LHCN-M2 (cell line): ENCODE results near the gene CDKN2B-AS1. TPM values are rescaled to one million over a fixed set of nuclear protein-coding genes. Genes with fewer than 3 reads are reported as not detected.

Source experiments
- DNase-seq: peaks from one replicate; pipeline ENCODE4 v3.0.0-alpha.2; 2012; ENCODE audit warnings: low read depth
- total RNA-seq: library from RNA; depleted of rRNA; stranded (reverse); fragments of >200 nt; gene quantifications from 2 replicates; pipeline ENCODE4 v1.2.3, GENCODE V29; 2014

CDKN2B-AS1 gene
- total RNA-seq, 1 experiment from 2014 or later: 6.2 TPM

- DNase-seq: no peak
Observed at GRCh38 chr9:22005702-22006606, 11.4 kb downstream of the CDKN2B-AS1 start.

- DNase-seq: no peak
Observed at GRCh38 chr9:22008384-22008716, 13.8 kb downstream of the CDKN2B-AS1 start.

DNA sequence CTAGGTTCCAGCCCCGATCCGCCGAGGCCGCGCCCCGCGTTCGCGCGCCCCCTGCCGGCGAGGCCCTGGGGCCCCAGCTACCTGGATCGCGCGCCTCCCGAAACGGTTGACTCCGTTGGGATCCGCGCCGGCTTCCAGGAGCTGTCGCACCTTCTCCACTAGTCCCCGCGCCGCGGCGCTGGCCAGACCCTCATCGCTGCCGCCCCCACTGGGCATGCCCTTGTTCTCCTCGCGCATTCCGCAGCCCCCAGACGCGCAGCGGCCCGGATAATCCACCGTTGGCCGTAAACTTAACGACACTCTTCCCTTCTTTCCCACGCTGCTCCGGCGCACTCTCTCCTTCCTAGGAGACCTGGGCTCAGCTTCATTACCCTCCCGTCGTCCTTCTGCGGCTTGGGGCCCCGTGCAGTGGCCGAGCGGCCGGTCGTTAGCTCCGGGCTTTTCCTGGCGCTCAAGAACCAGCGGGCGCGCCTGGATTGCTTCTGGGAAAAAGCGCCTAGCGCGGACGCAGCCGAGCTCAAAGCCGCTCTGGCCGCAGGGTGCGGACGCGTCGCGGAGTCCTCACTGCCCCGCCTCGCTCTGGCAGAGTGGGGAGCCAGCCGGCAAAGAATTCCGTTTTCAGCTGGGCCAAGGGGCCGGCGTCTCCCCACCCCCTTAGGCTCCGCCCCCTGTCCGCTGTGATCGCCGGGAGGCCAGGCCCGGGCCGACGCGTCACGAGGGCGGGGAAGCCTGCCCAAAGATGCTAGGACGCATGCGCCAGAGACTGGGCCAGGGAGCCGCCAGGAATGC is 14.3 kb downstream of the CDKN2B-AS1 start, which contains the start of gene CDKN2B:
Gene CDKN2B (minus strand): TSS at position 589 of the 789 bp plus-strand sequence. CDS start 352 bp downstream, at position 237.
- DNase-seq: peak; percentile 97

- DNase-seq: no peak
Observed at GRCh38 chr9:22009506-22009867, 14.9 kb downstream of the CDKN2B-AS1 start.

GRCh38 chr9:22010866-22011625 is 16.5 kb downstream of the CDKN2B-AS1 start:
- DNase-seq: no peak

GRCh38 chr9:22022396-22022795 is 27.8 kb downstream of the CDKN2B-AS1 start:
- DNase-seq: no peak

- no peak for DNase-seq
Observed at GRCh38 chr9:22026696-22027095, 32.1 kb downstream of the CDKN2B-AS1 start.

DNA sequence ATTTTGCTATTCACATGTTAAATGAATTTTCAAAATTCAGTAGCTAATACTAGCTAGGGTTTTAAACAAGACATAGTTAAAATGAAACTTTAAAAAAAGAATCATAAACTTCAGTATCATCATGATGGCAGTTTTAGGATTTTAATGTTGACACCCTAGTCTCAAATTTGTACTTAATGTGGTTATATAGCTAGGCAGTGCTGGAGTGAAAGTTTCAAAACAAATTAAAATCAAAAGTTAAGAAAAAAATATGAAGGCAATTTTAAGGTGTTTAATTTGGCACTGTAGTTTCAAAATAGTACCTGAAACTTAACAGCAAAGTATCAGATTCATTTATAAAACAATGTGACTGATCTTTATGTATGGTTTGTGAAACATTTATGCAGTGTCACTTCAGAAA is 33.8 kb downstream of the CDKN2B-AS1 start:
- DNase-seq: no peak

DNA sequence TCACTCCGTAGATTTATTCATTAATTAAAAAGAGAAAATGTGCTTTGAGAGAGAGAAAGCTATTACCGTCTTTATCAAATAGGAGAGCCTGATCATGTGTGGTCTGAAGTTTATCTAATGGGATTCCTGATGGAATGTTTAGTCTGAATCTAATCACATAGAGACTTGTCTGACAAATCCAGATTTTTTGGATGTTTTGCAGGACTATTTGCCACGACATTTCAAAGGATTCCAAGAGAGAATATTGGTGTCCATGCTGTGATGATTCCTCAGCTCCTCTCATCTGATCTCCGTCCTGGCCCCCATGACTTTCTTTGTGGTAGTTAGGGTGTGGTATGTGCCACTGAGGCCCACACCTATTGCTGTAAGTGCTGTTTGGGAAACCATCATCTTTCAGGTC is 34.6 kb downstream of the CDKN2B-AS1 start:
- DNase-seq: no peak

- peak; percentile 82 for DNase-seq
Observed at GRCh38 chr9:22030101-22030598, 35.6 kb downstream of the CDKN2B-AS1 start.

DNA sequence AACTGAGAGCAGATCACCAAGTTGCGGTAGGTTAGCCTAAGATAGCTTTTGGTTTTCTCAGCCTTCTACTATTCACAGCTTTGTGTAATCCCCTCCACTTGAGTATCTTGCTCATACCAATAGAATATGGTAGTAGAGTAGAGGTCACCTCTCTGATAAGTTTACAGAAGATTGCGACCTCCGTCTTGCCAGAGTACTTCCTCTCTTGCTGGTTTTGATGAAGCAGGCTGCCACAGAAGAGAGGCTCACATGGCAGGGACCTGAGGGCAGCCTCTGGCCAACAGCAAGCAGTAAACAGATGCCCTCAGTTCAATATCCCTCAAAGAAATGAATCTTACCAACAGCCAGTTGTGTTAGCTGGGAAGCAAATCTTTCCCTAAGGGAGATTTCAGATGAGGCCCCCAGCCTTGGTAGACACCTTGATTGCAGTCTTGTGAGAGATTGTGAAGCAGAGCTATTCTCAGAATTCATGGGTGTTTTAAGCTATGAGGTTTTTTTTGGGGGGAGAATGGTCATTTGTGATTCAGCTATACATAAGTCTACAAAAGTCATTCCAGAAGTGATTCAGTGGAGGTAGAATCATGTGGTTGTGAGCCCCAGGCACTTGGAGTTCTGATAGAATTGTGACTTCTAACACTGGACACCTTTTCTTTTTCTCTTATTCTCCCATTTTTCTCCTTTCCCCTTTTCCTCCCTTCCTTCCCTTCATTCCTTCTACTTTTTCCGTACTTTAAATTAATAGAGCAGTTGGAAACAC is 37.2 kb downstream of the CDKN2B-AS1 start:
- no peak for DNase-seq

DNA sequence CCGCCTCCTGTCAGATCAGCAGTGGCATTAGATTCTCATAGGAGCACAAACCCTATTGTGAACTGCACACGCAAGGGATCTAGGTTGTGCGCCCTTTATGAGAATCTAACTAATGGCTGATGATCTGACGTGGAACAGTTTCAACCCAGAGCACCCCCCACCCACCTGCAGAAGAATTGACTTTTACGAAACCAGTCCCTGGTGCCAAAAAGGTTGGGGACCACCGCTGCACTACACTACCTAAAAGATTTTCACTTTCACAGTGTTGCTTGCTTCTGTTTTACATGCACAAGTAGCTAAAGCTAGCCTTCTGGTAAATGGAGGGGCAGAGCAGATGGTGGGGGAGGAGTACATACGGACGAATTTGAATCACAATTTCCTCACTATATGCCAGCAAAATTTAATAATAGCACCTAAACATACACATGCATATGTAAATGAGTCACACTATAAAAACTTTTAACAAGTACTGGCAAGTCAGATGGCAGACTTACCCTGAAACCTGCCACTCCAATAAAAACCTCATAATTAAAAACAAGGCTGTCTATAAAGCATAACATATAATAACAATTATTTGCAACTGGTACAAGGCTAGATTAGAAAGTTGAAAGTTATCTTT is 38.5 kb downstream of the CDKN2B-AS1 start:
- DNase-seq: no peak

- DNase-seq: peak; percentile 65
Observed at GRCh38 chr9:22035591-22036011, 41.0 kb downstream of the CDKN2B-AS1 start.

DNA sequence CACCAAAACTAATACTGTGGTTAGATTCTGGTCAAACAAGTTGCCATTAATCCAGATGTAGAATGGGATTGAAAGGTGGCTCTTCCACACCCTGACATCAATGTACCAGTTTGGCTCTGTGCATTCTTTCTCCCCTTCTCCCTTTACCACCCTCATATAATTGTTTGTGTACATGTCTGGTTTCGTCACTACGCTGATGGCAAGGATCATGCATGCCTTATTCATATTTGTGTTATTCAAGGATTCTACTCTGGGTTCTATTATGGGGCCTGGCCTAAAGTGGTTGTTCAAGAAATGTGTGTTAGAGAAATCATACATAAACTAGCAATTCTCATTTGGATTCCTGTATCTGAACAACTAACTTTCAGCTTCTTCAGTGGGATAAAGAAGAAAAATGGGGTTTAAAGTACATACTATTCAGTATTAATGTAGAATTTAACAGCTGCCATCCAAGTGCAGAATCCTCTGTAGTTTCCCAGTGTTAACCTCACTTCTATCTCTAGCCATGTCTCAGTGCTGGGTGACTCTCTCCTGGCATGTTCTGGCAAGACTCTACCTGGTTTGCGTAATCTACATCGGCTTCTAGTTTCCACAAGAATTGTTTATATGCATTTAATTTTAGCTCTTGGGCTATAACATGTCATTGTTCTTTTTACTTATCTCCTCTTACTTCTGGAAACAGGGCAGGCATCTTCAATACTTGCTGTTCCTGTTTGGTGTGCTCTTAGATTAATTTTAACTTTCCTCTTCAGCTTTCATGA is 42.5 kb downstream of the CDKN2B-AS1 start:
- DNase-seq: peak; percentile 42

- peak; percentile 62 for DNase-seq
Observed at GRCh38 chr9:22037954-22038690, 43.5 kb downstream of the CDKN2B-AS1 start.

DNA sequence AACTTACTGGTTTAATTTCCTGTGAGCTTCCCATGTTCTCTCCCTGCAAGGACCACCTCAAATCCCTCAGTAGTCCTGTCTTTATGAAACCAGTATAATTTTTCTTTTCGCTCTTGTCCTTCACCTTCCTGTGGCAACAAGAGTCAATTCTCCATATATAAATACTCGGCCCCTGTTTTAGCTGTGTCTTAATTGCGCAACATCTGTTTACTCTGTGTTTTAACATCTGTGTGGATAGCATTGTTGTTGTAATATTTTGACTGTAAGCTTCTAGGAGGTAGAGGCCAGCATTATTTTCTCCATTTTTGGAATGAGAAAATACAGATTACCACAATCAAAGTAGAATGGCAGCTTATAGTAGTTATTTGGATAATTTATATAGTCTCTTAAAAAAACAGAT is 44.7 kb downstream of the CDKN2B-AS1 start:
- no peak for DNase-seq

GRCh38 chr9:22040760-22041159 is 46.2 kb downstream of the CDKN2B-AS1 start:
- DNase-seq: peak; percentile 85

DNA sequence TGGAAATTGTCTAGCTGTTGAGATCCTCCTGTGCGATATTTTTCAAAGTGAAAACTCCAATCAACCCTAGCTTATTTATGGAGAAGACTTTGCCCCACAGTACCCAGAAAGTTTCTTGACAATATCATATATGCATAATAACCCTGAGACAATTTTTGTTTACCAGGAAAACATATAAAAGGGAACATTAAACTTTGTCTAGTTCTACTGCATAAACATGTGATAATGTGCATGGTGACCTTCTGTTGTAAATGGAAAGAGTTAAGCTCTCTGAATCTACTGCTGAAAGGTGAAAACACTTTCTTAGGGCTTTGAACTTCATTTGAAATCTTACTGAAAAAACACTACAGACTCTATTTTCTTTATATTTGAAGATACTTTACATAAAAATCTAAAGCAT is 46.8 kb downstream of the CDKN2B-AS1 start:
- no peak for DNase-seq

DNA sequence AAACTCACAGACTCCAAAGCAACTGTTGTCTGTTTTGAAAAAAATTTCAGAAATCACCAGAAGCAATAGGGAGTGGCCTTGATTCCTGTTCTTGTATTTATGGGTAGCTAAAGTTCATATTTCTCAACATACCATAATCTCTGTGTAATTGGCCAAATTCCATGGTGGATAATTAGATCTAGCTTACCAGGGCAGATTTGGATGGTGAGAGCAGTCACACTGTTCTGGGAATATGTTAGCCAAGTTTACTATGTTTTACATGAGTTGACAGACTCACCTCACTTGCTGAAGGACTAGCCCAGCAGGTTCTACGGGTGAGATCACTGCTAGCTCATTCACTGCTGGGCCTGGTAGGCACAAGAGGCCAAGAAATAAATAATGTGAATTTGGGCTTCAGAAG is 47.2 kb downstream of the CDKN2B-AS1 start:
- DNase-seq: peak; percentile 42
